NCI-H345 treated with DMSO at 0.1 percent for 48 hours (cell line): ENCODE data around the gene EPYC.
"Not testable (repeated sequence)": the region's sequence is repeated elsewhere in the genome, so short reads cannot be mapped to it uniquely, and the experiment has no call there.

Source experiments
- DNase-seq: peaks from one replicate; lab custom pipeline; 2025; ENCODE audit not compliant: unreplicated experiment; lab: John Stamatoyannopoulos, UW

EPYC gene

DNA sequence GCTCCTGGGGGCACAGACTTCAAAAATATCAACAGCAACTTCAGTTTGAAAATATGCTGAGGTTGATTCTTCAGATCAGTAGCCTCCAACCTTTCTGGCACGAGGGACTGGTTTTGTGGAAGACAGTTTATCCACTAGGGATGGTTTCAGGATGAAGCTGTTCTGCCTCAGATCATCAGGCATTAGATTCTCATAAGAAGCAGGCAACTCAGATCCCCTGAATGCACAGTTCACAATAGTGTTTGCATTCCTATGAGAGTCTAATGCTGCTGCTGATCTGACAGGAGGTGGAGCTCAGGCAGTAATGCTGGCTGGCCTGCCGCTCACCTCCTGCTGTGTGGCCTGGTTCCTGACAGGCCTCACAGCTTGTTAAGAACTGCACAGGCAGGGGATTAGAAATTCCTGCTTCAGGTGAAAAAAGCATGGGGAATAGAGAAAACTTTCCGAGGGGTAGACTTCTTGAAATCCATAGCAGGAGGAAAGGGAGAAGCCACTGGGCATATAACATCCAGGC is 12.8 kb downstream of the EPYC start:
- DNase-seq: no peak

DNA sequence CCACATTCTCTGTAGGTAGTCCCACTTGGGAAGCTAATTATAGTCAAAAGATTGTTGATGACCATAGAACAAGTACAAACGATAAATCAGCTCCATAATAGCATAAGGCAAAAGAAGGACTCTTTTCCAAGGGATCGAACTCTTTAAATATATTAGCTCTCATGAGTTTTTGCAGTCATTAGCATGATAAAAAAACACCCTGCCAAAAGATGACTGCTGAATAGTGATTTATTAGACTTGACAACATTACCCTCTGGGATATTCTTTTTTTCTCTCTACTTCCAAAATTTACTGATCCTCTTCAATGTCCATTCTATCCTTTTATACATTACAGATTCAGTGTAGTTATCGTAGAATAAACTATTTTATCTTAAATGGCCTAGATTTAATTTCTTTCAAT is 14.2 kb downstream of the EPYC start:
- DNase-seq: no peak

DNA sequence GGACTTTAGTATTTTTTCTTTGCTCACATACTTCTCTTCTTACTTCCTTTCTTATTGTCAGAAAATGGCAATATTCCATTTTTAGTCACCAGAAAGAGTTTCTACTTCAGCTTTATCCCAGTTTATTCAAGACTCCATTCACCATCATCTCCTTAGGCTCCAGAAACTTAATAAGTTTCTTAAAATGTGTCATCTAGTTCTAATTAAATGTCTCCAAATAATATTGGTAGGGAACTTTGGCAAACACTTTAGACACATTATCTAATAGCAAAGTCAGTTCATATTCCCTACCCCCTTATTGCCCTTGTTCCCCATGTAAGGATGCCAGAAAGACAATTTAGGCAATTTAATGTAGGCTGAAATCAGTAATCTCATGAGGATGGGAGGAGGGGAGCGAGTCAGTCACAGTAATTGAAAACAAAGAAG is 15.1 kb downstream of the EPYC start:
- DNase-seq: no peak

DNA sequence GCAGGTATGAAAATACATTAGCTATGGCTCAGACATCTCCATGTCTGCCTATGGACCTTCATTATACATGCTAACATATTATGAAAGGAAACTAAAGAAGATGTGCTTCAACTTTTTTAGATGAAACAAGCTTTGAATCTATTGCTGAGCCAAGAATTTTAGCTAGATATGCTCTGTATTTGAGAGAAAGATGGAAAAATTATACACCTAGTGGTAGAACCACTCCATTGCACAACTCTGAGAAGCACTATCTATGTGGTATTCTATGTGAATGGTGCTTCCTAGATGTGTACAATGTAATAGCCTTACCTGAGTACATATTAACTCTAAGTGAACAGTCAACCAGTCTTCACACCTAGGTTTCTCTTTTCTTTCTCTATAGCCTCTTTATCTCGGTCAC is 17.3 kb downstream of the EPYC start:
- no peak for DNase-seq

DNA sequence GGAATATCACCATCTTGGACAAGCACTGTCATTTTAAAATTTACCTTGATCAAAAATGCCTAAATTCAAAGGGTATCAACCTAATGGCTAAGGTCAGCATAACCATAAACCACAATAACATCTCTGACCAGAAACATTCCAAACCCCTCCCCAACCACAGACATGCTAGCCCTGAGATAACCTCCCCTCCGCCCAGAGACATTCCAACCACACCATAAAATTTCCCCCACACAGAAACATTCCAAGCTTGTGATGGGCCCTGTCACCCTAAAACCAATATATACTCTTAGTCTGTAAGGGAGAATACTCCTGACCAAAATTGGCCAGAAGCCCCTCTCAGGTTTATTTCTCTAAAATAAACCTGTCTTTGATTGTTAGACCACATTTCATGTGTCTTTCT is 17.7 kb downstream of the EPYC start:
- DNase-seq: no peak

DNA sequence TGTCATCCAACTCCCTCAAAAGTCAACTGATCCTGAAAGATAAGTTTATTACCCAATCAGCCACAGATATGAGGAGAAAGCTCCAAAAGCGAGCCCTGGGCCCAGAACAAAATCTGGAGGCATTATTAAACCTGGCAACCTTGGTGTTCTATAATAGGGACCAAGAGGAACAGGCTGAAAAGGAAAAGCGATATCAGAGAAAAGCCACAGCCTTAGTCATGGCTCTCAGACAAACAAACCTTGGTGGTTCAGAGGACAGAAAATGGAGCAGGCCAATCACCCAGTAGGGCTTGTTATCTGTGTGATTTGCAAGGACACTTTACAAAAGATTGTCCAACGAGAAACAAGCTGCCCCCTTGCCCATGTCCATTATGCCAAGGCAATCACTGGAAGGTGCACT is 19.4 kb downstream of the EPYC start:
- not testable (repeated sequence) for DNase-seq

DNA sequence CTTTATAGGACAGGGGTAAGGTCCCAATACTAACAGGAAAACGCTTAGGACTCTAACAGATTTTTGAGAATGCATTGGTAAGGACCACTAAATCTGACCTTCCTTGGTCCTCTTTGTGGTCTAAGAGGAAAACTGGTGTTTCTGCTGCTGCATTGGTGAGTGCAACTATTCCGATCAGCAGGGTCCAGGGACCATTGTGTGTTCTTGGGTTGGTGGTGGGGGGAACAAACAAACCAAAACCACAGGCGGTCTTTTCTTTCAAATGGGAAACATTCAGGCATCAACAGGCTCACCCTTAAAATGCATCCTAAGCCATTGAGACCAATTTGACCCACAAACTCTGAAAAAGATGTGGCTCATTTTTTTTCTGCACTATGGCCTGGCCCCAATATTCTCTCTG is 20.7 kb downstream of the EPYC start:
- DNase-seq: no peak

DNA sequence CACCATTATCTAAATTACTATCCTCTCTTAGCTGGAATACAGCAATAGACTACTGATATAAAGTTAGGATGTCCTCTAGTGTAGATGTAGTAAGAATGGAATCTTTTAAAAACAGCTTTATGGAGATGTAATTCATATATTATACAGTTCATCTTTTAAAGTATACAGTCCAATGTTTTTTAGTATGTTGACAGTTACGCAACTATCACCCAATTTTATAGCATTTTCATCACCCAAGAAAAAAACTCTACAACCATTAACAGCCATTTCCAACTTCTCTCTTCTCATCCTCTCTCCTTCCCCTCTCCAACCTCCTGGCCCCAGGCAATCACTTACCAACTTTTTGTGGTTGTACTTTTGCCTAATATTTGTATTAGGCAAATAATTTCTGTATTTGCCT is 22.6 kb downstream of the EPYC start:
- DNase-seq: no peak

DNA sequence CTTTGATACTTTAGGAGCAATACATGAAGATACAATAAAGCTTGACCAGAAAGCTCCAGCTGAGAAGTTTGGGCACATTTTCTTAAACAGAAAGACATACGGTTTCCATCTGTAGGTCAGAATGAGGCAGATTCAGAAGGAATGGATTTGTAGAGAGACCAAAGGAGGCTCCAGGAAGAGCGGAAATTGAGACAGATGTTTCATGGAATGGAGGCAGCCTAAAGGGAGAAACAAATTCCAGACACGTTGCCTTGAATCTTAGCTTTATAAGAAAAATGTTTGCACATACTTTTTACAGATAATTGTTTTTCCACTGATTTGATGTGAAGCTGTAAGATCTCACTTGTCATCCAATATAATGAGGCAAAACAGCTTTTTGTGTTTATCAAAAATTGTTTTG is 24.8 kb downstream of the EPYC start:
- no peak for DNase-seq

DNA sequence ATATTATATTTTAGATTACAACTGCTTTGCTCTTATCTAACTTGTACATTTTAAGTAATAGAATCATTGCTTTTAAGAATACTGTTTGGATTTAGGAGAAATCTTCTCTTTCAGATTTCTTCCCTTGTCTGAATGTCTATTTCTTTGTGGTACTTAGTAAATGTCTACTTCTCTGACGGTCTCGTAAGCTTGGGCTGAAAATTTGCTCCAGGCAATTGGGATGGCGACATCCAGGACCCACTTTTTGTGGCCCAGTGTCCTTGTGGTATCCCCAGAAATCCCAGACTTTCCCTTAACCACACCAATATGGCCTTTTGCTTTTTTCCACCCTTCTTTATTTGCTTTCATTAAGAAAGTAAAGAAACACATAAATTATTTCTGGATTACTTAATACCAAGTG is 25.8 kb downstream of the EPYC start:
- no peak for DNase-seq

DNA sequence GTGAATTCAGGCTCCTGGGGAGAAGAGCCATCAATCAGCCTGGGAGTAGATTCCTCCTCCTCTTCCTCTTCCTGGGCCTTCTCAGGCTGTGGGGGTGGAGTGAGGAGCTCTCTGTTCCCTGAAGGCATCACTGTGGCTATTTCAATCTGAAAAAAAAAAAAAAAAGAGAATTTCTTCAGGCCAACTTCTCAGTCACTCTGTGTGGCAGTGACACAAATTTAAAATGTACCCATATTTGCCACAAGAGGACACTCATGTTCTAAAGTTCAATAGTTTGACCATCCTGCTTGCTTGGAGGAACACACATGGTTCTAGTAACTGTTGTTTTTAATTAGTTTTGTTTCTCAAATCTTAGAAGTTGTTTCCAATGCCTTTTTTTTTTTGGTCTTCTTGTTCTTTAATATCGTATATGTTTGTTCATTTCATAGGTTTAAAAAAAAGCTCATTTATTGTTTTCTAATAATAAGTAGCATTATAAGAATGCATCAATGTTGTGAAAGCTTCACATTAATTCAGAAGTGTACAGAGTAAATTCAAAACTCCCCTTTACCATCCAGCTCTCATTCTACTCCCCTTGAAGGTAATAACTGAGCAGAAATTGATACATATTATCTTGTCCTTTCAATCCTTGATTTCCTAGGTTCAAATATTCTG is 26.5 kb downstream of the EPYC start:
- DNase-seq: peak; percentile 28

DNA sequence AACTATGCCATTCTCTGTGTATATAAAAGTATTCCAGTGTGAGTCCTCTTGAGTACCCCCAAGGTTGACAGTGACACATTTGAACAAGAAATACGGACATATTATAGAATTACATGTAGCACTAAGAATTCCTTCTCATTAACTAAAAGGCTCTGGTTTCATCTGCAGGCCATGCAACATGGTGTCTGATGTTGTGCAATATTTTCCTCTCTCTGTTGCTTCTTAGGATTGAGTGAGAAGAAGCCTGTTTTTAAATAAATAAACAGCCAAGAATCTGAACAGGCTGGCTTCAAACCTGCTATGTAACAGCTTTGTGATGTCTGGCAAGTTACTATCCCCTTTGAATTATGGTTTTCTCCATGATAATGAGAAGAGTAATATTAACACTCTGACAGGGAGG is 27.5 kb downstream of the EPYC start:
- DNase-seq: no peak

DNA sequence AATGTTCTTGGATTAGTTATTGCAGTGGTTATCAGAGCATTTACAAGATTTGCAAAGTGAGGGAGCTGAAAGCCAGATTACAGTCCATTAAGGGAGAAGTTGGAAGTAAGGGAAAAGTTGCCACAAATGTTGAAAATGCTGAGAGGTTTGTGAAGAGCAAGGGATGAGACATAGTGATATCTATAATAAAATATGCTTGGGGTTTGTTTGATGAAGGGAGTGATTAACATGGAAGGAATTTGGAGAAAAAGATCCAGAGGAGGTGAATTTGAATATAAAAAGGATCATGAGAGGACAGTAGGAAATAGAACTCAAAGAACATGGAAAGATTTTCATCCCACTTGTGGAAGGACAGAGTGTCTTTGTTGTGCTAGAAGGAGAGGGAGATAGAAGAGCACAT is 30.5 kb downstream of the EPYC start:
- DNase-seq: no peak

DNA sequence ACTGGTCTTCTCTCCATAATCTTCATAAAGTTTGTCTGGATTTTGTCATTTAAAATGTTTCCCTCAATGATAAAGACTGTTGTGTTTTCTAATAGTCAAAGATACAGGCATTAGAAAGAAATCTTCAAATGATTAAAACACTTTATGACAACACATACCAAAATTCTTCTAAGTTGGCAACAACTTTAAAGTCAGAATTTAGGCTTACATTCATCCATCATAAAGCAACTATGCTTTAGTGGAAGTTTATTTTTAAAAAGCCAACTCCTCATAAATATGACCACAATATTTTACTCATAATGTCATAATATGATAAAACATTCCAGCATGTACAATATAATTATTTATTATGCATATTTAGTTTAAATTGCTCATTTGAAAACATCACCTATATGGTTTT is 32.5 kb downstream of the EPYC start:
- no peak for DNase-seq

DNA sequence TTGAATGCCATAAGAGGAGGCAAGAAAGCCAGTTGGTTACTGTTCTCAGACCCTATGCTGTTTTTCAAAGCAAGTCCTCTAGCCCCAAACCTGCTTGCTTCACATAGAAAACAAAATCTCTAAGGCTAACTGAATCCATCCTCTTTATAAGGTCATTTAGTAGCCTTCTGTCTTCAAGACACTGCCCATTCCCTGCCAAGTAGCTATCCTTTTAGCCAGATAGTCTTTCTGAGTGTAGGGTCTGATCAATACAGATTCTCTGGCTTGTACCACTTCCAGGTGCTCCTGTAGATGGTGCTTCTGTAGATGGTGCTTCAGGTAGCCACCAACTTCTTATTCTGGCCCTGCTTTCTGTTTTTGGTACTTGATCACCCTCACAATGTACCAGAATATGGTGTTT is 33.9 kb downstream of the EPYC start:
- DNase-seq: no peak

DNA sequence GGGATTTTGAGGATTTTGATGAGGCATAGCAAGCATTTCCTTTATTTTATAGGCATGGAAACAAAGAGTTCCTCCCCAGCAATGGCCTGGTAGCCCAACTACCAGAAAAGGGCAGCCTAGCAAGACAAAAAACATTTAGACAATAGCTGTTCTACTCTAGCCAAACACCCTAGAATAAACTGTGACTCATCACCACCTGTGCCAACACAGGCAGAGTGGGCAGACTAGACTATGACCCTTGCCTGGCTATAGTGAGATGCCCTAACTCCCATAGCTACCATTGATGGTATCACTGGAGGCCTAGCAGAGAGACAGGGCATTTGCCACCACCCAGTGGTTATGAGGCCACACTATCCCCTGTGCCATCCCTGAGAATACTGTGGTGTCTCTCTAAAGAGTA is 34.3 kb downstream of the EPYC start:
- no peak for DNase-seq

DNA sequence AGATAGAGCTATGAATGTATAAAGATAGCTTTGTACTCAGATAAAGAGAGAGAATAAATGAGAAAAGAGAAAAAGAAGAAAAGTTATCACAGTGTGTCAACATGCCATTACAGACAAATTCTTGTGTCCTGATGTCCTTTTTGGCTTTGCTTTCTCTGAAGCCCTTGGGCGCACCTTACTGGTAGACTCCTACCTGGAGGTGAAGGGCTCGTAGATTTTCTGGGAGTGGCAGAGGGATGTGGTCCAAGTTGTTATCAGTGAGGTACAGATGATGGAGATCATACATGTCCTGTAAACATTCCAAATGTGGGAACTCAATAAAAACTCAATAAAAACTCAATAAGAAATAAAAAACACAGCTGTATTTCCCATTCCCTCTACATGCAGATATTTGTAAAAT is 34.9 kb downstream of the EPYC start:
- DNase-seq: no peak

DNA sequence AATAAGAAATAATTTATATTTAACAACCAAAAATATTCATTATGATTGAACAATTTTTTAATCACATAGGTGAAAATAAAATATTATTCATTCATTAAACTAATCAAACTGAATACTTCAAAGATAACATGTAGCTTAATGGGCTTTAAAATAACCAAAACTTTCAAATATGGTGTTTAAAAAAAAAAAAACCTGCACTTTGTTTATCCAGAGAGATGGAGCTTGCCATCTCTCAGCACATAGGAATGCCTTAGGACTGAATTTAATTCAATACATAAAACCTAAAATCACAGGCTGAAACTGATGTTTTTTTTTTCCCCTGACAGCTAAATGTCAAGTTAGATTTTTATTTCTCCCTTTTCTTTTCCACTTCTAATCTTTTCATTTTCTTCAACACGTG is 35.4 kb downstream of the EPYC start:
- no peak for DNase-seq

DNA sequence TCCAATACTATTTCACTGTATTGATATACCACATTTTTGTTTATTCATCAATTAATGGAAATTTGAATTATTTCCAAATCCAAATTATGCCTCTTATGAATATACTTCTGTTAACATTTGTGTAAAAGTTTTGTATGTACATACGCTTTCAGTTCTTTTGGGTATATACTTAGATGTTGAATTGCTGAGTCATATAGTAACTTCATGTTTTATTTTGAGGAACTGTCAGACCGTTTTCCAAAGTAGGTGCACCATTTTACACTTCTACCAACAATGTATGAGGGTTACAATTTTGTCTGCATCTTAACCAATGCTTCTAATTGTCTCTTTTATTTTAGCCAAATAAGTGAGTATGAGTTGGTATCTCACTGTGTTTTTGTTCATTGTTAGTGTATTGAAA is 39.6 kb downstream of the EPYC start:
- no peak for DNase-seq

DNA sequence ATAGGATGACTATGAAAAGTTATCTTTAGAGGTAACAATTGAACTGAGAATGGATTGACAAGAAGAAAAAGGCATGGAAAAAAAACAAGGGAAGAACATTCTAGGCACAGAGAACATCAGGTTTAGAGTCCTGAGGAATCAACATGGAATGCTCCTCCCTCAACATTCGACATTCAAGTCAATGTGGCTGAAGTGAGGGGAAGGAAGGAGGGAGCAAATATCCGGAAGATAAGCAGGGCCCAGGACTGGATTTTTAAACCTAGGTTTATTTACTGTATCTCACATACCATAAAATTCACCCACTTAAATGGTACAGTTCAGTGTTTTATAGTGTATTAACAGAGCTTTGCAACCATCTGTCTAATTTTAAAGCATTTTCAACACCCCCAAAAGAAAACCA is 40.2 kb downstream of the EPYC start:
- no peak for DNase-seq

DNA sequence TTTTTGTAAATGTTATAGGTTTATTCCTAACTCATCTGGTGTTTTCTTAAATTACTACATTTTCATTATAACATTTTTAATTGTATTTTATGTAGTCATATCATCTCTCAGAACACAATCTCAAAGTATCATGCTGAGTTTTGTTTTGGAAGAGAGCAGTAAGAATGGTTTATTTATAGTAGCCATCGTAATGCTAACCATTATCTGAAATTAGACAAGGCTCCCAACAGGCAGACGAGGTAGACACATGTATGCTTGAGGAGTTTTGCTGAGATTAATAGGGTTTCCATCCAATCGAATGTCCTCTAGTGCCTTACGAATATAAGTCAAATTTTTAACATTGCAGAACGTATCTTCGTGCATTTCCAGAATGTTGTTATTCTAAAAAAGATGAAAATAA is 40.8 kb downstream of the EPYC start:
- no peak for DNase-seq

DNA sequence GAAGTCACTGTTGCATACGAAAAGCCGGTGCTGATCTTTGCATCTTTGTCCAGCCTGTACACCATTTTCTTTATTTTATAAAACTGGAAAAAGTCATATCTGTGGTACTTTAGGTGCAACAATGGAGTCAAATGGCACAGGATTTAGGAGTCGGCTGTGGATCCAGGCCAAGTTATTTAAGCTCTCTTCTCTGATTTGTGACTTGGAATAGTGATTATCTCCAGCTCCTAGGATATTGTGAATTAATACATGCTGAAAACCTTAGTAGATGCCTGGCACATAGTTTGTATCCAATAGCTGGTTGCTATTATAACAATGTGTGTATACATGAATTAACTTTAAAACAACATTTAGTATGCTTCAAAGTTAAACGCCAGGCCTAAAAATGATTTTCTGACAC is 43.6 kb downstream of the EPYC start:
- DNase-seq: no peak

DNA sequence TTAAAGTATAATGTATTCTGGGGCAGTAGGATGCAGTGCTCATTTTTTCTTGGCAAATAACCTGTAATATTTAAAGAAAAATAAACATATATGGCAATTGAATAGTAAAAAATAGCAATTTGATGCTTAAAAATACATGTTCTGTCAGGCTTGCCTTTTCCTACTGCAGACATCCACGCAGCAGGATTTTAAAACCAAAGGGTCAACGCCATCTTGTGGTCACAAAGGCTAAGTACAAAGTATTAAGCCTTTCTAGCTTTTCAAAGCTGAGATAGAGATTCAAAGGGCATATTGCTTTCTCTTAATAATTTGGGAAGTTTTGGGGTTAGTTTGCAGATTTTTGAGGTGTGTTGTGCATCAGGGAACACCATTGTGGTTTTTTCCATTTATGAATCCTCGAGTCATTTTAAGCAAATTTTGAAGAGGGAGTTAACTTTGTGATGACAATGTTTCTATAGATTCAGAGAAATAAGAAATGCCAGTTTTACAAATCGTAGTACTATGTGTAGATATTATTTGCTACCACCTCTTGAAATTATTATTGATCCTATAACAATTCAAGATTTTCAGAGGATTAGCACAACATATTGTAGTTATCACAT is 45.1 kb downstream of the EPYC start:
- peak; percentile 17 for DNase-seq
